ENCODE measurements around the gene SLC6A19. TPM values are rescaled to one million over a fixed set of nuclear protein-coding genes. Genes with fewer than 3 reads are reported as not detected.
A peak's percentile ranks its signal among the peaks of the same experiment; 100 is the strongest.

SLC6A19 gene
- total RNA-seq, 4 donors from 2014 or later, result 9.9 to 934 (median 516) TPM

DNA sequence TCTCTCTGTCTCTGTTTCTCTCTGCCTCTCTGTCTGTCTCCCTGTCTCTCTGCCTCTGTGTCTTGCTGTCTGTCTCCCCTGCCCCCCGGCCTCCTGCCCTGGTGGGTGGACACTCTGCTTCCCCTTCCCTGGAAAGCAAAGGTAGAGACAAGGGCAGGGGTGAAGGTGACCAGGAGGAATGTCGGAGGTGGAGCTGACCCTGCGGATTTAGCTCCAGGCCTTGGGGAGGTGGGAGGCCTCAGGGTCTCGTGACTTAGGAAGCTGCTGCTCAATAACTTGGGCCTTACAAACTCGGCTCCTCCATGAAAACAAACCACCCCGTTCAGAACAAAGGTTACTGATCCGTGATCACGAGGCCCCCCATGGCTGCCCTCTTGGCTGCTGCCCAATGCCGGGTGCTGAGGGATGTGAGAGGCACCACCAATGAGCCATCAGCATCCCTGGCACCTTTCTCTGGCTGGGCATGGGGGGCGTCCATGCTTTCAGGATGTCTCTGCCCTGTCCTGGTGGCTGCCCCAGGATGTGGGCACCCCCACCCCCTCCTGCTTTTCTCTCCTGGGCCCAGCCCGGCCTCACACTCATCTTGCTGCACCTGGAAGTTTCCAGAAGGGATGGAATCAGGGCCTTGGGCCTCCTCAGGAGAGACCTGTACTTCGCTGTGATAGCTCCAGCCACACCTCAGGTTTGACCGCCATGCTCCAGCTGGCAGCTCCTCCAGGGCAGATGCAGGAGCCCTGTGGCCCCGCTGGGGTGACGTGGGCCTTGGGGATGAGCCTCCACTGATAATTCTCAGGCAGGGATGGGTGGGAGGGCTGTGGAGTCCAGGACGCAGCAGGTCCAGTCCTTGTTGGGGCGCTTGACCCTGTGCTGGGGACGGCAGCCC, 14.8 kb upstream of the SLC6A19 start:
- no peak for TF ChIP-seq CTCF (IDR thresholded peaks at IDR 0.05)
- TF ChIP-seq POLR2A (IDR thresholded peaks at IDR 0.05), result no peak
- H3K9me3 ChIP-seq, result no peaks in the 10 kb centered on the region
- peaks cover 0 to 48% (median 5%) of the 10 kb centered on the region in 4 donors for H3K4me1 ChIP-seq
- H3K36me3 ChIP-seq, result no peaks in the 10 kb centered on the region
- DNase-seq, result peak in 1 of 3 donors; percentile 40
- H3K27ac ChIP-seq, result peak overlapping the region in 2 of 4 donors; percentile 68 to 78
- H3K4me3 ChIP-seq, result no peak overlapping the region
- H3K27me3 ChIP-seq, result no peaks in the 10 kb centered on the region

DNA sequence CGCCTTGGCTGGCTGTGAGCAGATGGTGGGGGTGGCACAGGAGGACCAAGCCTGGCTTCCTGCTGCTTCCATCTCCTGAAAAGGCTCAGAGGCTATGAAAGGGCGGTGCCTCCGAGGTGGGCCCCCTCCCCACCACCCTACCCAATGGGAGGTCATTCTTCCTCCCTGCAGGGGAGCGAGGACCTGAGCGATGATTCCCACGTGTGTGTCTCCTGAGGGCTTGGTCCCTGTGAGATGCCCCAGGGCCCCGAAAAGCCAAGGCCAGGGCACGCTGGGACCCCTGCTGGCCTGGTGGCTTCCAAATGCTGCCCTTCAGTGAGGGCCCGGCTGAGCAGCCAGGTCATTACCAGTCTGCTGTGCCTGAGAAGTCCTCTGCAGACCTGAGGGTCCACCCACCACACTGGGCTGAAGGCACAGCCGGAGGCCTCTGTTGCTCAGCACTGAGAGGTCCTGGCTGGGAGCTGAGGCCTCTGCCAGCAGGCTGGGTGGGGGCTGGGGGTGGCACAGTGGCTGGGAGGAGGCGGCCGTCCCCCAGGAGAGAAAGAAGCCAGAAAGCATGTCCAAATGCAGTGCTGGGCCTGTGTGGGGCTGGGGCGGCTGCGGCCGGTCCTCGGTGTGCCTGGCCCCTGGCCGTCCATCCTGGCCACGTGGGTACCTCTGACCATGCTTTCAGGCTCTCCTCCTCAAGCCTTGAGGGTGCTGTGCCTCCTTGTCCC, 14.0 kb upstream of the SLC6A19 start:
- H3K27ac ChIP-seq, result peak overlapping the region in 1 of 4 donors; percentile 3
- H3K36me3 ChIP-seq, result no peaks in the 10 kb centered on the region
- TF ChIP-seq POLR2A (IDR thresholded peaks at IDR 0.05), result no peak
- no peak for TF ChIP-seq CTCF (IDR thresholded peaks at IDR 0.05)
- DNase-seq, result peak in 1 of 3 donors; percentile 43
- H3K9me3 ChIP-seq, result no peaks in the 10 kb centered on the region
- H3K4me3 ChIP-seq, result no peak overlapping the region
- H3K4me1 ChIP-seq, result peaks cover 0 to 48% (median 5%) of the 10 kb centered on the region in 4 donors
- H3K27me3 ChIP-seq, result no peaks in the 10 kb centered on the region

GRCh38 chr5:1187950-1188334, 13.5 kb upstream of the SLC6A19 start:
- peak overlapping the region in 1 of 4 donors; percentile 3 for H3K27ac ChIP-seq
- H3K36me3 ChIP-seq, result no peaks in the 10 kb centered on the region
- no peak for DNase-seq
- peaks cover 0 to 47% (median 5%) of the 10 kb centered on the region in 4 donors for H3K4me1 ChIP-seq
- H3K9me3 ChIP-seq, result no peaks in the 10 kb centered on the region
- H3K27me3 ChIP-seq, result no peaks in the 10 kb centered on the region
- TF ChIP-seq POLR2A (IDR thresholded peaks at IDR 0.05) (no peak), CTCF (IDR thresholded peaks at IDR 0.05) (no peak)
- no peak overlapping the region for H3K4me3 ChIP-seq

DNA sequence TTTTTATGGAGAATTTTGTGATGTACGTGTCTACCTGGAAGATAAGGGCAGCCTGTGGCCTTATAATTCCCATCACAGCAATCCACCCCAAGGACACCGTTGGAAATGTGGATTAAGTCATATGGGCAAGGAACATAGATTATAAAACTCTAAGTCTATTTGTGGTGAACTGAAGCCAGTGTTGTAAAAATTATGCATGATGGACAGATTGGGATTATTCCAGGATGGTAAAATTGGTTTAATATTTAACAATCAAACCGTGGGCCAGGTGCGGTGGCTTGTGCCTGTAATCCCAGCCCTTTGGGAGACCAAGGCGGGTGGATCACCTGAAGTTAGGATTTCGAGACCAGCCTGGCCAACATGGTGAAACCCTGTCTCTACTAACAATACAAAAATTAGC, 12.9 kb upstream of the SLC6A19 start:
- no peak for TF ChIP-seq CTCF (IDR thresholded peaks at IDR 0.05)
- Histone ChIP-seq H3K27me3 (no peaks in the 10 kb centered on the region), H3K4me3 (no peak overlapping the region), H3K27ac (peak overlapping the region in 1 of 4 donors; percentile 3), H3K36me3 (no peaks in the 10 kb centered on the region), H3K4me1 (peaks cover 0 to 42% (median 3%) of the 10 kb centered on the region in 4 donors), H3K9me3 (no peaks in the 10 kb centered on the region)
- peak in 1 of 3 donors; percentile 32 for DNase-seq

DNA sequence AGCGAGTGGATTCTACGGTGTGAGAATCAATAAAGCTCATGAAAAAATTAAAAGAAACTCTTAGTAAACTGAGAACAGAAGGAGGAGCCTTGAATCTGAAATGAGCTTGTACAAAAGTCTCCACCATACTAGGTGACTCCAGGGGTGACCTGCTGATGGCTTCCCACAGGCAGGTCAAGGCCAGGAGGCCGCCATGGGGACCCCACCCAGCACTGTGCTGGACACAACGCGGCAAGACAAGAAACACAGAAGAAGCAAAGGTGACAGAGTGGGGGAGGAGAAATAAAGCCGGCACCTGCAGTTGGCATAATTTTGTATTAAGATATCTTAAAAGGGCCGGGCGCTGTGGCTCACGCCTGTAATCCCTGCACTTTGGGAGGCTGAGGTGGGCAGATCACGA, 12.1 kb upstream of the SLC6A19 start:
- Histone ChIP-seq H3K4me3 (no peak overlapping the region), H3K4me1 (peaks cover 0 to 34% (median 2%) of the 10 kb centered on the region in 4 donors), H3K36me3 (no peaks in the 10 kb centered on the region), H3K27me3 (no peaks in the 10 kb centered on the region), H3K27ac (no peak overlapping the region), H3K9me3 (no peaks in the 10 kb centered on the region)
- peak in 1 of 3 donors; percentile 31 for DNase-seq
- TF ChIP-seq CTCF (IDR thresholded peaks at IDR 0.05) (no peak), POLR2A (IDR thresholded peaks at IDR 0.05) (no peak)

Measured in Peyer's patch (tissue), 4 donors.